GM20431 (cell line): ENCODE results near the gene EDC3.
"Not testable (repeated sequence)": the region's sequence is repeated elsewhere in the genome, so short reads cannot be mapped to it uniquely, and the experiment has no call there.

Experiments used
- in situ Hi-C: fragments of 300-500 bp; cut with MseI, MboI; formaldehyde crosslinking; loops from one replicate; pipeline ENCODE4 v1.15.0; 2020; ENCODE audit warnings: low sequenced_read_pairs; ENCODE audit not compliant: unreplicated experiment

EDC3 gene

GRCh38 chr15:74597146-74597705 lies 98.6 kb downstream of the EDC3 start:
- in situ Hi-C loops, result not testable (repeated sequence)

GRCh38 chr15:74596736-74597135 lies 99.1 kb downstream of the EDC3 start:
- in situ Hi-C loops, result not testable (repeated sequence)

- in situ Hi-C loops, result no loop called here
Measured at GRCh38 chr15:74595271-74595670, 100.6 kb downstream of the EDC3 start.

GRCh38 chr15:74594455-74594854 lies 101.4 kb downstream of the EDC3 start:
- in situ Hi-C loops, result no loop called here

GRCh38 chr15:74593122-74593521 lies 102.7 kb downstream of the EDC3 start:
- in situ Hi-C loops, result no loop called here

- in situ Hi-C loops, result no loop called here
Measured at GRCh38 chr15:74592222-74592621, 103.6 kb downstream of the EDC3 start.

GRCh38 chr15:74589826-74590225 lies 106.0 kb downstream of the EDC3 start:
- in situ Hi-C loops, result no loop called here

- in situ Hi-C loops, result no loop called here
Measured at GRCh38 chr15:74585857-74586256, 110.0 kb downstream of the EDC3 start.

GRCh38 chr15:74585191-74585590 lies 110.6 kb downstream of the EDC3 start:
- in situ Hi-C loops, result no loop called here

GRCh38 chr15:74584779-74585178 lies 111.0 kb downstream of the EDC3 start:
- in situ Hi-C loops, result no loop called here

- in situ Hi-C loops, result no loop called here
Measured at GRCh38 chr15:74584204-74584603, 111.6 kb downstream of the EDC3 start.
